Panc1 (cell line): ENCODE results near the gene ADCY1.

ENCODE experiments used
- CTCF ChIP-seq: fragments of 450-650 bp; IDR thresholded peaks from 2 replicates; pipeline ENCODE4 v1.5.1; 2017; ENCODE audit warnings: mild to moderate bottlenecking
- POLR2AphosphoS5 ChIP-seq: IDR thresholded peaks from 2 replicates; pipeline ENCODE4 v1.6.1; 2012; ENCODE audit warnings: mild to moderate bottlenecking, low read depth, low read length, moderate library complexity
- REST ChIP-seq, 2 experiments: IDR thresholded peaks; 2 replicates each; pipeline ENCODE4 v1.6.1; 2011 to 2012; ENCODE audit warnings: low read depth in 2 of 2, control low read depth in 1 of 2, low read length in 1 of 2, mild to moderate bottlenecking in 1 of 2, moderate library complexity in 1 of 2; ENCODE audit not compliant: insufficient read depth in 1 of 2

DNA sequence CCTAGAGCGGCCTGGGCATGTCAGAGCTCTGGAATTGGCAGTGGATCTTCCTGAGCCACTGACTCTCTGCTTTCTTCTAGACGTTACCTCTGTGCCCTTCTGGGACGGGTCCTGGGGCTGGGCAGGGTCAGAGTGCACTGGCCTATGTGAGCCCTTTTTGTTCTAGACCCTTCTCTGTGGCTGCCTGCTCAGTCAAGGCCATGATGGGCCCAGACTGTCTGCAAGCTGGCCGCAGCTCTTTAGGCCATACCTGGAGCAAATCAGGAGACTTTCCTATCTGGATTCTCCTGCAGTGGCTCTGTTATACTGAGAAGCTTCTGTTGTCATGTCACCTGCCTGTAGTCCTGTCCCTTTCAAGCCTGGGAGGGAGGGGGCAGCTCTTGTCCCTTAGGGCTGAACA is 70.1 kb downstream of the ADCY1 start:
- TF ChIP-seq CTCF: no peak
- no peak for TF ChIP-seq POLR2AphosphoS5
- no peak for TF ChIP-seq REST (IDR thresholded peaks at IDR 0.05; ENCODE audit: insufficient read depth in 1 of 2, low read depth in 2 of 2, low read length in 1 of 2)
